Activated CD4-positive, alpha-beta T cell treated with anti-CD3 and anti-CD28 coated beads, Interleukin-2, amount 50 U/mL, for 1 hour (primary cell): Measurements from ENCODE around the gene UBA3.

Experiments
- DNase-seq: peaks from one replicate; pipeline ENCODE4 v3.0.0-alpha.2; 2020

UBA3 gene

DNA sequence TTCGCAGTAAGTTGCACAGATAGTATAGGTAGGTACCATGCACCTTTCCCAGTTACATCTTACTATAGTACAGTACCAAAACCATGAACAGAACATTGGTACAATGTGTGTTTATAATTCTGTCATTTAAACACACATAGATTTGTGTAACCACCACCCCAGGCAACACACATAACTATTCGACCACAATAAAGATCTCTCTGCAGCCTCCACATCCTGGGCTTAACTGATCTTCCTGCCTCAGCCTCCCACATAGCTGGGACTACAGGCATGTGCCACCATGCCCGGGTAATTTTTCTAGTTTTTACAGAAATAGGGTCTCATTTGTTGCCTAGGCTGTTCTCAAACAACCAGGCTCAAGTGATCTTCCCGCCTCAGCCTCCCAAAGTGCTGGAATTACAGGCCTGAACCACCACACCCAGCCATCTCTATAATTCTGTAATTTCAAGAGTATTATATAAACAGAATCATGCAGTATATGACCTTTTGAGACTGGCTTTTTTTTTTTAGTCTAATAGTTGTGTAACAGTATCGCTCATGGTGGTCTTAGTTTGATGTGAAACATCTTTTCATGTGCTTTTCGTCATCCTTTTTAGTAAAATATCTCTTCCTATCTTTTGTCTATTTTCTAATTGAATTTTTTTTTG lies 14.7 kb downstream of the UBA3 start:
- no peak for DNase-seq

DNA sequence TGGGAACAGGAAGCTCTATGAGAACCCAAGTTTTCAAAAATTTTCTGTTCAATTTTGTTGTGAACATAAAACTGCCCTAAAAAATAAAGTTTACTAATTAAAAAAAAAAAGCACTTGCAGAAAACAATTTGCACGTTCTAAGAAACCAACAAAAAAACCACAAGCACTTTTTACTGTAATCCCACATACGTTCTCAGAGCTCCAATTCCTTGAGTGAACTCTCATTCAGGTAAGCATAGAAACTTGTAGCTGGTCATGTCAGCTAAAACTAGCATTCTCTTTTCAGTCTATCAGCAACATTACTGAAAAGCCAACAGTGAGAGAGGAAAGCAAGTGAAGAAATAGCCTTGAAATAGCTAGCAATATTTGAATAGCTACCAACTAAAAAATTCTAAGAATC lies 16.5 kb downstream of the UBA3 start:
- DNase-seq: no peak

DNA sequence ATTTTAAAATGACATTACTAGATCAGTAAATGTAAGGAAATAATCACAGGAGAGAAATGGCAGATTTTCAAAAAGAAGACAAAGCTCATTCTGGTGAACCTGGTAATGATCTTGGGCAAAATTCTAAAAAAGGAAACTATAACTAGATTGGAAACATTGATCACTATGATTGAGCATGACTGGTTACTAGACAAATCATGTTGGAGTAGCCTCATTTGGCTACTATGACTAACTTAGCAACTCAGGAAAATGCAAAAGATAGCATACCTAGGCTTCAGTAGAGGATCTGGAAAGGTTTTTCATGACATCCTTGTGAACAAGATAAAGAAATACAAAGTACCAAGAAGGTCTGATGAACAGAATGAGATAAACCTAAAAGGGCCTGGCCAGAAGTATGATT lies 20.5 kb downstream of the UBA3 start:
- no peak for DNase-seq

DNA sequence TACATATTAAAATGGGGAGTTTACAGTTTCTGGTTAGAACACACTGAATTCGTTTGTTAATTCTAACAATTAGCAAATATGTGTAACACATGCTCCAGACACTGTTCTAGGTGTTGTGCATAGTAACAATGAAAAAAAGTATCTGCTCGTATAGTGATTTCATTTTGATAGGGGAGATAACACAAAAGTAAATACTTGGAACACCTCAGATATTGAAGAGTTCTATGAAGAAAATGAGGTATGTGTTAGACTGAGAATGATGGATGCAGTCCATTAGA lies 21.3 kb downstream of the UBA3 start:
- DNase-seq: no peak

DNA sequence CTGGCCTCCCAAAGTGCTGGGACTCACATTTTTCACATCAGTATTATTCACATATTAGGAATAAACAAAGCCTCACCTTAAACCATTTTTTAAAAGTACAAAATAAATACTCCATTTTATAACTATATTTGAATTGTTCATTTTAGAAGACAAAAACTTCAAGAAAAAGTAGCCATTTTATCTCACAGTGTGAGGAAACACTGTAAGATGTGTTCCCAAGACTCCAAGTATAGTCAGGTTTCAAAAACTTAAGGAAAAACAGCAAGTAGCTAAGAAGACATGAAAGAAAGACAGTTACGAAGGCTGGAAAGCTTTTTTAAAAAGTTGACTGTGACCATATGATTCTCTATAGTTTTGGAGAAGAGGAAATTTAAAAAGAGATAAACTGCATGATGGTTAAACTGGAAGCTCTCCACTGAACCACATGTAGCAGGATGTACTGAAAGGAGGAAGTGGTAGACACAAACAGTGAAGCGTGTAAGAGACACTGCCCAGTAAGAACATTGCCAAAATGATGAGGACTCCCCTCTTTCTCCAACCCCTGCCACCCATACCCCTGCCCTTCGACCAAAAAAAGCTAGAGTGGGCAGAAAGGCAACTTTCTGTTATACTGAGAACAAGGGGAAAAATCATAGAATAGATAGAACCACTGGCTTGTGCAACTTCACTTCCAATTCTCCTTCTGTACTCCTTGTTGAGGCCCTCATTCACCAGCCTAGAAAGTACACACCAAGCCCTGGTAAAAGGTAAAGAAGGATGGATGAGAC lies 21.8 kb downstream of the UBA3 start:
- no peak for DNase-seq

DNA sequence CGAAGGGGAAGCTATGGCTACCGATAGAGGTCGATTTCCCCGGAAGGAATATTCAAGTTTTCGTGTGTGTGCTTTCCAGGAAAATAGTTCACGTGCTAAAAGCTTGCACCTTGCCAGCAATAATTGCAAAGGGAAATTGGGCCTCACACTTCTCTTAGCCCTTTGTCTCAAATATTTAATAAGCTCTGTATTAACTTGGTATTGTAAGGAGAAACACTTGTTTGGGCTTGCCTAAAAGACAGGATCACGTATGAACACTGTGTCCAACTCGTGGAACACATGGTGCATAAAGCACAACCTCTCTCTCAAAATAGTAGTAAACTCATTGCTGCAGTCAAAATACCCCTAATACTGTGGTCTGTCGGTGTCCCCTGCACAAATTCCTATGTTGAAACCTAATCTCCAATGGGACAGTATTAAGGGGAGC lies 27.7 kb downstream of the UBA3 start:
- no peak for DNase-seq

DNA sequence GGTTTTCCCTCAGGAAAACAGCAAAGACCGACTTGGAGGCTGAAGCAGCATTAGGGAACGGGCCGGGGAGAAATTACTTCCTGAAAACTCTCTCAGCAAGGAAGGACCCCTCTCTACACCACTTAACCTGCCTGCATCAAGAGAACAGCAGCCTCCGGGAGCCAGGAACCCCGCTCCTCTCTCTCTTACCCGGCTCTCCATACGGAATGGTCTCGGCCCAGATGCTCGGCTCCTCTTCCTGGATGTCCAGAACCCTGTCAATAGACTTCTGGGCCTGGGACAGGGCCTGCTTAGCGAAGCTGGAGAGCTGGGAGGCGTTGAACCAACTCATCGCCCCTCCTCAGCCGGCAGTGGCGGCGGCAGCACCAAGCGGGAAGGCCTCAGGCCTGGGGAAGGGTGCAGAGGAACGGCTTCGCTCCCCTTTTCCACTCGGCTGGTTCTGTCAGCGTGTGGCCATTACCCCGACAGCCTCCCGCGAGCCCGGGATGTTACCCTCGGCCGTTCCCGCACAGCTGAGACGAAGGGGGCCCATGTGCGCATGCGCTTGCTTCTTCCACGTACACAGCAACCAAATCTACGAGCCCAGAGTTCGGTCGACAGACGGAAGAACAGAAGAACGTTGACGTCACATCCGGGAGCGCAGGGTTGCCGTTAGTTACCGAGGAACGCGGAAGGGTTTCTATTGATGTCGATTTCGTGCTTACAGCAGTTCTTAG lies 28.3 kb downstream of the UBA3 start, which contains the start of gene TMF1:
TSS of gene TMF1 (minus strand) at position 578 of the 716 bp plus-strand sequence. CDS start at position 331, 247 bp downstream.
- DNase-seq: peak; percentile 97

DNA sequence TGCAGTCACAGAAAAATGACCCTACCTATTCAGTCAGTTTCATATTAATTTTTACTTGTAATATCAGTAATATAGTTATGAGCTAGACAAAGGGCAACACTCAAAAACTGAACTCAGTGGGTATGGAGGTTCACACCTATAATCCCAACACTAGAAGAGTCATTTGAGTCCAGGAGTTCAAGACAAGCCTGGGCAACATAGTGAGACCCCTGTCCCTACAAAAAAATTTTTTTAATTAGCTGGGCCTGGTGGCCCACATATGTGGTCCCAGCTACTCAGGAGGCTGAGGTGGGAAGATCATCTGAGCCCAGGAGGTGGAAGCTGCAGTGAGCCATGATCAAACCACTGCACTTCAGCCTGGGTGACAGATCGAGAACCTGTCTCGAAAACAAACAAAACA lies 31.2 kb downstream of the UBA3 start:
- no peak for DNase-seq

DNA sequence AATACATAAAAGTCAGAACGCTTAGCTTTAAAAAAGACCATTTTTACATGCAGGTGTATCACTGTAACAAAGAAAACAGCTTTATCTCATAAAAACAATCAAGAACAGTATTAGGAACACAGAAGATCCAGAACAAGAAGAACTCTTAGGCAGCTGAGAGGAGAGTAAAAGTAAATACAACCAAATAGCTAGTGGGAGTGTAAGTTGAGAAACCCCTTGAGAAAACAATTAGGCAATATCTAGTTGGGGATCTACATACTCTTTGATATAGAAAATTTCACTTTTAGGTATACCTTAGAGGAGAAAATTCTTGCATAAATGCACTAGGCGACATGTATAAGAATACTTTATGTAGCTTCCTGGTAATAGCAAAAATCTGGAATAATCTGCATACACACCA lies 35.6 kb downstream of the UBA3 start:
- no peak for DNase-seq

DNA sequence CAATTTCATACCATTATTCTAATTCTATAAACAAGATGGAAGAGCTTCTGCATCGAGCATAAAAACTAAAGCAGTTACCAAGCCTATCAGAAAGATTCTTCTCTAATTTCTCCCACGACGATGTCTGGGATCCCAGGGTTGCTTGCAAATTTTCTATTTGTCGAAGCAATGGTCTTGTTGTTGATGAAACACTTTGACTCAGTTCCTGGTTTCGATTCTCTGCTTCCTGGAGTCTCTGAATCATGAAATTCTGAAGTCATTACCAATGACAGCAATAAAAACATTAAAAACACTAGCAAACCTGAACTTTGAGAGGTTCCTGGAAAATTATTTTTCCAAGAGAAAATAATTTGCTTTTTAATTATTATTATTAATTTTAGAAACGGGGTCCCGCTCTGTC lies 46.7 kb downstream of the UBA3 start:
- DNase-seq: no peak

DNA sequence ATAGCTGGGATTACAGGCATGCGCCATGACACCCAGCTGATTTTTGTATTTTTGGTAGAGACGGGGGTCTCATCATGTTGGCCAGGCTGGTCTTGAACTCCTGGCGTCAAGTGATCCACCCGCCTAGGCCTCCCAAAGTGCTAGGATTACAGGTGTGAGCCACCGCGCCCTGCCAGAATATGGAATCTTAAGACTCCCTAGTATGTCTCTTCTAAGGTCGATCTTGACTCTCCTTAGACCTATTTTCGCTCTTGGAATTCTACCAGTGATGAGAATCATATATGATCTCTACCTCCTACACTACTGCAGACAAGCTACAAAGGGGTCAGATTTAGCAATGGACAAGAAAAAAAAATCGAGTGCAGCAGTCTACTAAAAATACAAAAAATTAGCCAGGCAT lies 47.4 kb downstream of the UBA3 start:
- DNase-seq: no peak

DNA sequence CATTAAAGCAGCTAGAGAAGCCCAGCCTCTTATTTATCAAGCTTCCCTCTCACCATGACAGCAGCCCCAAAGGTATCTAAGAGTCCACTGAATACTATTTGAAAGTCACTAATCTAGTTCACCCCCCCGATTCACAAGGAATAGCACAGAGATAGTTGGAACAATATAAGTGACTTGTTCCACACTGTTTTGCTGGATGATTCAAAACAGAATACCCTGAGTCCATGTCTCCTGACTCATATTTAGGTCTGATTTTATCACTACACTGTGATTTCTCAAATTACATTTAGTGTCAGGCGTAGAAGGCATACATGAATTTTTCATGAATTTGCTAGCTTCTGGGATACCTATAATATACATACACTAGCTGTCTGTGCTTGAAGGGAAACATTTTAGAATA lies 48.0 kb downstream of the UBA3 start:
- DNase-seq: no peak

DNA sequence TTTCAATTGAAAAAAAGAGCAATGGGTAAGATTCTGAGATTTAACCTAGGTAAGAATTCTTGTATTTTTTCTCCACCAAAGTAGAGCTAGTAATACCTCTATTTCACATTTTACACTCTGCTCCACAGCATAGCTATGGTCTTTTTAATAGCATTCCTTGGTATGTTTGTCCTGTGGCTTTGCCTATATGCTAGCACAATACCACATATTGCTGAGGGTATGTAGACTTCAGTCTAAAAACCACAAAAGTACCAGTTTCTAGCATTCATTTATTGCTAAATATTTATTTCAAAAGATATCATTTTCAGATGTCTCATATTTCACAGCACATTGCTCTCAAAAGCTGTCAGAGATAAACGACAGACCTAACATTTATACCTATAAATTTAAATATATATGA lies 48.5 kb downstream of the UBA3 start:
- no peak for DNase-seq

DNA sequence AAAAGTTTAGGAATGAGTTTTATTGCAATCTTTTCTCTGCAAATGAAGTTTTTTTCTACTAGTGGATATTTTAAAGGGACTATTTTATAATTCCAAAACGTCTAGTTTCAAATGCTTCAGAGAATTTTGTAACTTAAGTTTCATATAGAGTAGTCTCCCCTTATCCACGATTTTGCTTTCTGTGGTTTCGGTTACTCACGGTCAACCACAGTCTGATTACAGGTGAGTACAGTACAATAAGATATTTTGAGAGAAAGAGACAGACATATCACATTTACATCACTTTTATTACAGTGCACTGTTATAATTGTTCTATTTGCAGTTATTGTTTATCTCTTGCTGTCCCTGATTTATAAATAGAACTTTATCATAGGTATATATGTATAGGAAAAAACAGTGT lies 59.3 kb downstream of the UBA3 start:
- no peak for DNase-seq

DNA sequence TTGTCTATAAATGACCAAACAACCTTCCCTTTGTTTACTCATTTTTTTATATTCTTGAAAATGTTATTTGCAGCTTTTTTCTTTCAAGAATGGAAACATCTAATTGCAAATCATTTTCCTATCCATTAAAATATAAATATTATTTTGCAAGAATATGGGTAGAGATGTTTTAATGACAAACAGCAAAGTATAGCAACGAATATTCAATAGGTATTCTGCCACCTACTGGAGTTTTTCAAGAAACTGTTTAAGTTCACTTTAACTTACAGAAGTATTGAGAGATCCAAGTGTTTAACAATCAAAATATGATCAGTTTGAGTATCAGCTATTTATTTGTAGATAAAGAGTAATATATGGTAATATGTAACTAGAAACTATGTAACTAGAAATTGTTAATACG lies 59.7 kb downstream of the UBA3 start:
- no peak for DNase-seq

DNA sequence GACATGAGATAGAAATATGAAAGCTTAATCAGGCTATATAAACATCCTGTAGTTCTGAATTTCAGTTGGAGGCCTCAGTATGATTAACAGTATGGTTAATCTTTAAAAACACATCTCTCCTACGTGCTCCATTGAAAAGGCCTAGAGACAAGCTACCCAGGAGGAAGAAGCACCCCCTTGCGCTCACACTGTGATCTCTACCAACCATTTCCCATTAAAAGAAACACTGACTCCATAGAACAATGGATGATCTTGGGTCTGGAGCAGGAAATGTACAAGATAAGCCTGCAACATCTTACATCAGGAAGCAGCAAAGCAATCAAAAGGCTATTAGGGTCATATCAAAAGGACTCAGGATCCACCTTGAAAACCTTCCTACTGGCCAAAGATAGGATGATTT lies 63.3 kb downstream of the UBA3 start:
- no peak for DNase-seq

DNA sequence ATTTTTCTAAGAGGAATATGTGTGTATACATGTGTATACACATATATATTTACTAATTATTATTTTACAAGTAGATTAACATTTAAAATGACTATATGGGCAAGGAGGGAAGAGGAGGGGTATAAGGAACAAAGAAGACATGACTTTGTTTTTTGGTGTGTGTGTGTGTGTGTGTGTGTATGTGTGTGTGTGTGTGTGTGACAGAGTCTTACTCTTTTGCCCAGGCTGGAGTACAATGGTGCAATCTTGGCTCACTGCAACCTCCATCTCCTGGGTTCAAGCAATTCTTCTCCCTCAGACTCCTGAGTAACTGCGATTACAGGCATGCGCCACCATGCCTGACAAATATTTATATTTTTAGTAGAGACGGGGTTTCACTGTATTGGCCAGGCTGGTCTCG lies 64.1 kb downstream of the UBA3 start:
- no peak for DNase-seq

DNA sequence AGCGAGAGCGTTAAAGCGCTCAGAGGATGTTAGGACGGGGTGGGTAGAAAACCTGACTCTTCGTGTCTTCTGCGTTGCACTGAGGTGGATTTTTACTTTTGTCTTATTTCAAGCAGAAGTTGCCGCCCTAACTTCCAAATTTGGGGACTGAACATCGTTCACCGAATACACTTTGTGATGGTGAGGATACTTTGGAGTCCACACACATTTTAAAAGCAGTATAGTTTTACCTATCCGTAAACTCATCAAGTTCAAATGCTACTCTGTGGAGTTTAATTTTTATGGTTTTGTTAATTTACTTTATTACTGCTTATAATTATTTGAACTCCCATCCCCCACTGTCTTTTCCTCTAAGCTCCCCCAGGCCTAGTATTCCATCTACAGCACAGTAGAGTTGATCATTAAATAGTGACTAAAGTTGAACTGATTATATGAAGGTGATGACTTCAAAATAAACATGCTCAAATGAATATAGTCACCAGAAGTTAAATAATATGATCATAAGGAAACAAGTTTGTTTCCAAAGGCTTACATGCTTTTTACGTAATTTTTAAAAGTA lies 66.1 kb downstream of the UBA3 start:
- DNase-seq: no peak

DNA sequence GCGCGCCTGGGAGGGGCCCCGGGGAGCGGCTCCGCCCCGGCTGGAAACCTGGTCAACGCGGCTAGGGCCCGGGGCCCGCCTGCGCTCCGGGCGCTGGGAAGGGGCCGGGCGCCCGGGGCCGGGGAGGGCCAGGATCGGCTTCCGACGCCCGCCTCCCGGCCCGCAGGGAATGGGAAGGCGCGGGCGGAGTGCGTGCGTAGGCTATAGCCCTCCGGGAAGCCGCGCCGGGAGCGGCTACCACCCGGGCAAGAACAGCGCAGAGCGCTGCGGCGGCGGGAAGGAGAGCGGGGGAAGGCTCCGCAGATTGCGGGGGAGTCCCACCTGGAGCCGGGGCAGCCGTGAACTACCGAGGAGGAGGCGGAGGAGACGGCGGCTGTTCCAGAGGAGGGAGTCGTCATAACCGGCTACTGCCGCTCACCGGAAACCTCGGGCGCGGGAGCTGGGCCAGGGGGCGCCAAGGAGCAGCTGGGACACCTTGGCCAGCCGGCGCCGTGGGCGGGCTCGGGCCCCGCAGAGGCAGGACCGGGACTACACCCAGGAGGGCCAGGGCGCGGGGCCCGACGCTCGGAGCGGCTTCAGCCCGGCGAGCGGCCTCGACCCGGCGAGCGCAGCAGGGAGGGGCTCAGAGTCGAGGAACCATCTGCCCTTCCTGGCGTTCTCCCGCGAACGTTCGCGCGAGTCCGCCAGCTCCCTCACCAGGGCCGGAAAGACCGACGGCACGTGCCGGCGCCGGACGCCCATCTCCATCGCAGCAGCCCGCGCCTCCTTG lies 66.7 kb downstream of the UBA3 start, which contains the start of gene EOGT:
TSS of gene EOGT (minus strand) at position 432 of the 769 bp plus-strand sequence. CDS start 3,838 bp downstream, outside the sequence.
- DNase-seq: peak; percentile 76

DNA sequence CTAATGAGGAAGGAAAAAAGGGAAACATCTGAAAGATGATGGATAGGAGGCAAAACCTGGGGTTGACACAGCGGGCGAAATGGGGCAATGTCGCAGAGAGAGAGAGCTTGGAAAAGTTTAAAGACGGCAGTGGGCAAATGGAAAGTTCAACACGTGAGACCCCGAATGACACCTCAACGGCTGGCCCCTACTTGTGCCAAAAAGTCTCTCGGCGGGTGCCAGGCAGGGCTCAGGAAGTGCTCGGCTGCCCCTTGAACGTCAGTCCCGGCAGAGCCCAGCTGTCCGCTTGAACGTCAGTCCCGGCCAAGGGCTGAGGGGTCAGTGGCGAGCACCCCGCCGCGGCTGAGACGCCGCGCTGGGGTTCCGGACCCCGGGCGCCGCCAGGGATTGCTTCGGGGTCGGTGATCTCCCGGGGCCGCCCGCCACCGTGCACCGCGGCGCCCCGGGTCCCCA lies 67.3 kb downstream of the UBA3 start:
- no peak for DNase-seq

DNA sequence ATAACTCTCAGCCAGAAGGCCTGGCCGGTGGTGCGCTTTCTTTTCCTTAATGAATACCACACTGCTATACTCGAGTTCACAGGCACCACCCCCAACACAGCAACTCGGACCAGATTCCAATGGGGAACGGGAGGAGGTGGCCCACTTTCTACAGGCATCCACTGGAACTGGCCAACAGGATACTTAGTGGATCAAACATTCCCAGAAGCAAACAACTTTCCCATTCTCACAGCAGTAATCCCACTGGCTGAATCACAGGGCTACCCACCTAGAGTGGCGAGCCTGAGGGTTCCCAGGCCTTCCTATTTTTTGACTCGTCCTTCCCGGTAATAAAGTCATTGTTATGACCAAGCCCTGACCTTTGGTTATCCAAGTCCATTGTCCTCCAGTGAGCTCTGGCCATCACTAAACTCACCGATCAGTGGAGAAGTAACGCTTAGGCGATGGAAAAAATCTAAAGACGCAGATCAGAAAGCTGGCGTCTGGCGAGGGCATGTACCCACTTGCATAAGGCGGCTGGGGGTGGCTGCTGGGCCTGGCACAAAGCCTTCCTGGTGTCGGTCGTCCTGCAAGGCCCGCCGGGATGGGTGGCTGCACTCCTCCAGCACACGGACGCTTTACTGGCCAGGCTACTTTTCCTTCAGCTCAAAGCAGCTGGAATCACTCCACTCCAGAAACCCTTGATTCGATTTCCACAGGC lies 67.9 kb downstream of the UBA3 start:
- no peak for DNase-seq

DNA sequence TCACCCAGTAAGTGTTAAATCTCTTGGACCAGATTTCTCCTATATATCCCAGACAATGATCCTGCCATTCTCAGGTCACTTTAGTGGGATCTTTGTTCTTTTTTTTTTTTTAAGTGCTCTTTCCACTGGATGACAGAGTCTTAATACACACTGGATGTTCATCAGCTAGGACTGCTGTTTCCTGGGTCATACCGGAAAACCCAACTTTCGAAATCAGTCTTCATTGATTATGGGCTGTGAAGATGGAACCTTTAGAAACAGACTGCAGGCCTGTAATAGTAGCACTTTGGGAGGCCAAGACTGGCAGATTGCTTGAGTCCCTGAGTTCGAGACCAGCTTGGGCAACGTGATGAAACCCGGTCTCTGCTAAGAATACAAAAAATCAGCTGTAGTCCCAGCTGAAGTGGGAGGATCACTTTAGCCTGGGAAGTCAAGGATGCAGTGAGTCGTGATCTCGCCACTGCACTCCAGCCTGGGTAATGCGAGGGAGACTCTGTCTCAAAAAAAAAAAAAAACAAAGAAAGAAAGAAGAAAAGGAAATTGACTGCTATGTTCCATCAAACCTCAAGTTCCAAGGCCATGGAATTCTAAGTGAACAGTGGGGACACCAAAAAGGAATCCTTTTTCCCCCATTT lies 69.0 kb downstream of the UBA3 start:
- no peak for DNase-seq
